GM20431 (cell line): ENCODE measurements around the gene SPCS3.
"Not testable (repeated sequence)": the region's sequence is repeated elsewhere in the genome, so short reads cannot be mapped to it uniquely, and the experiment has no call there.

Experiments
- in situ Hi-C: fragments of 300-500 bp; cut with MseI, MboI; formaldehyde crosslinking; loops from one replicate; pipeline ENCODE4 v1.15.0; 2020; ENCODE audit warnings: low sequenced_read_pairs; ENCODE audit not compliant: unreplicated experiment

Gene SPCS3

GRCh38 chr4:176319704-176320339 lies at the start of gene SPCS3:
SPCS3 (plus strand) TSS chr4:176319966; CDS start chr4:176320077, 111 bp downstream.
- in situ Hi-C loops: no loop called here

GRCh38 chr4:176270669-176271068 lies 49.1 kb upstream of the SPCS3 start:
- in situ Hi-C loops: no loop called here

GRCh38 chr4:176271749-176272148 lies 48.0 kb upstream of the SPCS3 start:
- in situ Hi-C loops: no loop called here

GRCh38 chr4:176272799-176273198 lies 47.0 kb upstream of the SPCS3 start:
- in situ Hi-C loops: no loop called here

- in situ Hi-C loops: no loop called here
Observed at GRCh38 chr4:176273736-176274135, 46.0 kb upstream of the SPCS3 start.

- in situ Hi-C loops: no loop called here
Observed at GRCh38 chr4:176274441-176274840, 45.3 kb upstream of the SPCS3 start.

- in situ Hi-C loops: no loop called here
Observed at GRCh38 chr4:176276710-176277109, 43.1 kb upstream of the SPCS3 start.

GRCh38 chr4:176277162-176277904 lies 42.4 kb upstream of the SPCS3 start:
- in situ Hi-C loops: no loop called here

- in situ Hi-C loops: not testable (repeated sequence)
Observed at GRCh38 chr4:176279560-176279959, 40.2 kb upstream of the SPCS3 start.

- in situ Hi-C loops: no loop called here
Observed at GRCh38 chr4:176286728-176287127, 33.0 kb upstream of the SPCS3 start.

GRCh38 chr4:176287546-176287945 lies 32.2 kb upstream of the SPCS3 start:
- in situ Hi-C loops: no loop called here

- in situ Hi-C loops: no loop called here
Observed at GRCh38 chr4:176288020-176288419, 31.7 kb upstream of the SPCS3 start.

GRCh38 chr4:176289561-176289960 lies 30.2 kb upstream of the SPCS3 start:
- in situ Hi-C loops: no loop called here

GRCh38 chr4:176290520-176290919 lies 29.2 kb upstream of the SPCS3 start:
- in situ Hi-C loops: no loop called here

- in situ Hi-C loops: no loop called here
Observed at GRCh38 chr4:176291748-176292147, 28.0 kb upstream of the SPCS3 start.

GRCh38 chr4:176292920-176293319 lies 26.8 kb upstream of the SPCS3 start:
- in situ Hi-C loops: no loop called here

GRCh38 chr4:176293660-176294059 lies 26.1 kb upstream of the SPCS3 start:
- in situ Hi-C loops: no loop called here

GRCh38 chr4:176295907-176296306 lies 23.9 kb upstream of the SPCS3 start:
- in situ Hi-C loops: not testable (repeated sequence)

GRCh38 chr4:176298664-176299063 lies 21.1 kb upstream of the SPCS3 start:
- in situ Hi-C loops: no loop called here

- in situ Hi-C loops: no loop called here
Observed at GRCh38 chr4:176300036-176300435, 19.7 kb upstream of the SPCS3 start.

GRCh38 chr4:176300565-176300964 lies 19.2 kb upstream of the SPCS3 start:
- in situ Hi-C loops: no loop called here
